Thyroid gland (tissue), 4 donors: ENCODE measurements around the gene TUBB. TPM values are rescaled to one million over a fixed set of nuclear protein-coding genes. Genes with fewer than 3 reads are reported as not detected.

Experiments
- DNase-seq, 2 donors: peaks; one replicate each; pipeline ENCODE4 v3.0.0-alpha.2; 2019
- H3K27ac ChIP-seq, 3 donors: fragments of 200-600 bp; sonication (generic); 1 replicate in 2 of 3; 2 replicates in 1 of 3; pipeline ENCODE4 v1.5.1; 2016 to 2019; ENCODE audit warnings: mild to moderate bottlenecking in 1 of 3, moderate library complexity in 1 of 3
- H3K27me3 ChIP-seq: fragments of 200-600 bp; sonication (generic); one replicate; pipeline ENCODE4 v1.5.1; 2019
- H3K36me3 ChIP-seq, 2 donors: fragments of 200-600 bp; sonication (generic); one replicate each; pipeline ENCODE4 v1.5.1; 2016 to 2019
- H3K4me1 ChIP-seq, 2 donors: fragments of 200-600 bp; sonication (generic); one replicate each; pipeline ENCODE4 v1.5.1; 2017 to 2019
- H3K4me3 ChIP-seq, 3 donors: fragments of 200-600 bp; sonication (generic); replicated peaks in 1 of 3; 1 replicate in 2 of 3; 2 replicates in 1 of 3; pipeline ENCODE4 v1.5.1; 2016; ENCODE audit warnings: mild to moderate bottlenecking in 1 of 3
- H3K9me3 ChIP-seq: fragments of 200-600 bp; sonication (generic); one replicate; pipeline ENCODE4 v1.5.1; 2017
- POLR2A ChIP-seq, 2 donors: fragments of 450-650 bp; IDR thresholded peaks; one replicate each; pipeline ENCODE4 v1.6.1; 2017; ENCODE audit warnings: antibody characterized with exemption in 2 of 2, mild to moderate bottlenecking in 2 of 2, moderate library complexity in 1 of 2
- WGBS, 2 donors: methylation state at CpG; one replicate each; pipeline ENCODE4 v1.1.5; 2017; 5-methylcytosine and 5-hydroxymethylcytosine counted together
- intact Hi-C: fragments of 100-400 bp; cut with DNase I; formaldehyde crosslinking; loops from one replicate; pipeline ENCODE4 v1.15.1; 2023
- total RNA-seq, 4 donors: library from RNA; depleted of rRNA; stranded (reverse); fragments of >200 nt; gene quantifications; one replicate each; pipeline ENCODE4 v1.2.3, GENCODE V29; 2016
- TF ChIP-seq, protein P1 (sequence below), 6 experiments: fragments of 200-600 bp in 3 of 6; fragments of 450-650 bp in 3 of 6; sonication (generic) in 3 of 6; IDR thresholded peaks; one replicate each; pipeline ENCODE4 v1.5.1; 2016 to 2019; ENCODE audit warnings: antibody characterized with exemption in 6 of 6, mild to moderate bottlenecking in 2 of 6, inconsistent platforms in 1 of 6, moderate library complexity in 1 of 6

TUBB gene
- total RNA-seq, 4 donors from 2014 or later, result 162 to 441 (median 269) TPM

DNA sequence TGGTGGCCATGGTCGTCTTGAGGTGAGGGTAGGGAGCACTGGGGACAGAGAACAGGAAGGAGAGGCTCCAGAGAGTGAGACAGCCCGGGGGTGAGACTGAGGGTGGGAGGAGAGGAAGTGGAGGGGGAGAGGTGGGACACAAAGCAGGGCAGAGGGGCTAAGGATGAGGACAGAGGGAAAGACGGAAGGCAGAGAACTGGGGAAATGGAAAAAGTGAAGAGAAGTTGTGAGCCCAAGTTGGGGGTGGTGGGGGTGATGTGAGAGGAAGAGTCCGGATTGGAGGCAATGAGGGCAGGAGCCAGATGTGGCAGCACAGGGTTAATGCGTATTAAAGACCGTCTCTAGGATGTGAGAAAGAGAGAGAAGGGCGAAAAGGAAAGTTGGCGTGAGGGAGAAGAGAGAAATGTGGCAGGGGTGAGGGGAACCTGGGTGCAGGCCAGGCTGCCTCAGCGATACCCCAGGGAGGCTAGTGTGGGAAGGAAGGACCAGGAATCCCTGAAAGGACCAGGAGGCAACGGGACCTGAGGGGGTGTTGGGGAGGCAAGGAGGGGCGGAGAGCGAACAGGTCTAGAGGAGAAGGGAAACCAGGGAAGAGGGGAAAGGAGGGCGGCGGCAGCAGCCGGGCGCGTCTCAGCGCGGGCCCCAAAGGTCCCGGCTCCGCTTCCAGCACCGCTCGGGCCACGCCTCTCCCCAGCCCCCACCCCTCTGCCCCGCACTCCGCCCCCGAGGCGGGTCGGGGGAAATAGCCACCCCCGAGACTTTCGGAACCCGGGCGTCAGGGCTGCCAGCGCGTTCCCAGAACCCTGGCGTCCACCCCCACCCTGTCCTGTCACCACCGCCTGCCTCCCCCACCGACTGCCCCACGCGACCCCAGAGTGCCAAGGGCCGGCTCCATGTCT, 33.9 kb upstream of the TUBB start, which contains the start of gene PPP1R18:
Gene PPP1R18 (minus strand): TSS at position 637 of the 899 bp plus-strand sequence. CDS start 627 bp downstream, at position 10.
- no peaks in the 10 kb centered on the region for H3K36me3 ChIP-seq
- H3K4me3 ChIP-seq, result peak within 1 kb of the TSS; percentile 70 to 84 (median 81)
- 6 to 8% methylated on average over 24 to 26 of the region's 41 CpGs for WGBS, 2 donors
- TF ChIP-seq, protein P1, sequence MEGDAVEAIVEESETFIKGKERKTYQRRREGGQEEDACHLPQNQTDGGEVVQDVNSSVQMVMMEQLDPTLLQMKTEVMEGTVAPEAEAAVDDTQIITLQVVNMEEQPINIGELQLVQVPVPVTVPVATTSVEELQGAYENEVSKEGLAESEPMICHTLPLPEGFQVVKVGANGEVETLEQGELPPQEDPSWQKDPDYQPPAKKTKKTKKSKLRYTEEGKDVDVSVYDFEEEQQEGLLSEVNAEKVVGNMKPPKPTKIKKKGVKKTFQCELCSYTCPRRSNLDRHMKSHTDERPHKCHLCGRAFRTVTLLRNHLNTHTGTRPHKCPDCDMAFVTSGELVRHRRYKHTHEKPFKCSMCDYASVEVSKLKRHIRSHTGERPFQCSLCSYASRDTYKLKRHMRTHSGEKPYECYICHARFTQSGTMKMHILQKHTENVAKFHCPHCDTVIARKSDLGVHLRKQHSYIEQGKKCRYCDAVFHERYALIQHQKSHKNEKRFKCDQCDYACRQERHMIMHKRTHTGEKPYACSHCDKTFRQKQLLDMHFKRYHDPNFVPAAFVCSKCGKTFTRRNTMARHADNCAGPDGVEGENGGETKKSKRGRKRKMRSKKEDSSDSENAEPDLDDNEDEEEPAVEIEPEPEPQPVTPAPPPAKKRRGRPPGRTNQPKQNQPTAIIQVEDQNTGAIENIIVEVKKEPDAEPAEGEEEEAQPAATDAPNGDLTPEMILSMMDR (IDR thresholded peaks at IDR 0.05), result no peak
- peak in 1 of 2 donors; percentile 38 for TF ChIP-seq POLR2A (IDR thresholded peaks at IDR 0.05)
- DNase-seq, result peak; percentile 74 to 76
- H3K27me3 ChIP-seq, result no peaks in the 10 kb centered on the region
- peak within 1 kb of the TSS; percentile 93 to 98 (median 95) for H3K27ac ChIP-seq
- intact Hi-C loops, result no loop called here
- H3K9me3 ChIP-seq, result no peaks in the 10 kb centered on the region
- peaks cover 28 to 56% of the 10 kb centered on the region in 2 donors for H3K4me1 ChIP-seq

DNA sequence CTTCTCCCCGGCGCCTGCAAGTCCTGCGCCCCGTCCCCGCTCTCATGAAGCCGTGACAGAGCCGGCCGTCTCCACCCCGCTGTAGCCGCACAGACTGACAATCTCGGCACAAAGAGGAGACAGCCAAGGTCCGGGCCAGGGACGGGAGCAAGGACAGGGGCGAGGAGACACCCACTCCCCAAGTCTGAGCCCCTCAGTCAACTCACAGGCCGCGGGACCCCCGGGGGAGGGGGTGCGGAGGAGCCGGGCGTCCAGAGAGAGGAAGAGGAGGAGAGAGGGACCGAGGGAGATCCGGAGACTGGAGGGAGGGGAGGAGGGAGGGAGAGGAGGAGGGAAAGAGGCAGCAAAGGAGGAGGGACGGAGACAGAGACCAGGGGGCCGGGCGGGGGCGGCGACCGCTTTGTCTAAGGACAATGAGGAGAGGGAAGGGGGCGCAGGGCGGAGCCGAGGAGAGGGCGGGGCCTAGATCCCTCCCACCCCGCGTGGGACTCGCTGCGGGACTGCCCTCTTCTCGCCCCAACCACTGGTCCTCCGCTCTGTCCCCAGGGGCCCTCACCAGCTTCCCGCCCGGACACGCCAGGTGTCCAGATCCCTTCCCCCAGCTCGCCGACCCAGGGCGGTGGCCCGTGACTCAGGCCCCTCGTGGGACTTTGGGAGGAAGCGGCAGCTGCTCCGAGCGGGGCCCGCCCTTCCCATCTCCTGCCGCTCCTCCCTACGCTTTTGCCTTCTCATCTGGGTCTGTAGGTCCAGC, 33.1 kb upstream of the TUBB start:
- TF ChIP-seq POLR2A (IDR thresholded peaks at IDR 0.05), result peak in 1 of 2 donors; percentile 40
- TF ChIP-seq, protein P1 (IDR thresholded peaks at IDR 0.05), result no peak
- no peaks in the 10 kb centered on the region for H3K36me3 ChIP-seq
- peak overlapping the region; percentile 93 to 98 (median 95) for H3K27ac ChIP-seq
- intact Hi-C loops, result no loop called here
- WGBS, 2 donors, result 0% methylated on average over 22 to 37 of the region's 52 CpGs
- H3K27me3 ChIP-seq, result no peaks in the 10 kb centered on the region
- peak overlapping the region; percentile 70 to 84 (median 81) for H3K4me3 ChIP-seq
- peaks cover 31 to 56% of the 10 kb centered on the region in 2 donors for H3K4me1 ChIP-seq
- no peaks in the 10 kb centered on the region for H3K9me3 ChIP-seq
- peak; percentile 87 for DNase-seq

DNA sequence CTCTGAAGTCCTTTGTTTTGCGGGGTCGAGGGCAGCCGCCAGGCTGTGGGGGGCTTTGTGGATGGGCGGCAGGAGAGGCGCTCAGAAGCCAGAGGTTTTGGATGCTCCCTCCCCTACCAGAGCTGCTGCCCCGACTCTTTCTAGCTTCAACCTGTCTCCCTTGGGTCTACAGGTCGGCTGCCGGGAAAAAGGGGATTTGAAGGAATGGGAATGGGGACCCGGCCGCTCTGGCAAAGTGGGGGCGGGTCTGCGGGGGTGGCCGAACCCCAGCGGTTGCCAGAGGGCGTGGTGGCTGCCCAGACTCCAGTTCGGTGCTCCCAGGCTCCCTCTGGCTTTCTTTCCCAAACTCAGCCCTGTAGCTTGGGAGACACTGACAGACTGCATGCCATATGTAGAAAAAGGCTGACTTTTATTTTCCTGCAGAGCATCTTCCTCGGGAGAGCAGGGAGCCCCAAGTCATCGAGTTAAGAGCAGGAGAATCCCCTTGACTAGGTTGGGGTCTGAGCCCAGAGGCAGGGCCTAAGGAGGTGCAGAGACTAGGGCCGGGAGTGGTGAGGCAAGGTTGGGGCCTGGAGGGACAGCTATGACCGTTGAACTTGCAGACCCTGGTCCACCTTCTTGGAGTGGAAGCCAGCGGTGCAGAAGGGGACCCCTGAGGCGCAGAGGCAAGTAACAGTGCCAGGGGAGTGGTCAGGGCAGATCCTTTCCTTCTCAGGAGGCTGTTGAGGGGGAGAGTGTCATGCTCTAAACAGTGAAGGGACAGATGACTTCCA, 32.3 kb upstream of the TUBB start:
- WGBS, 2 donors, result 20 to 28% methylated on average over 12 to 22 of the region's 22 CpGs
- H3K27ac ChIP-seq, result peak overlapping the region; percentile 93 to 98 (median 95)
- peak overlapping the region; percentile 70 to 84 (median 81) for H3K4me3 ChIP-seq
- H3K9me3 ChIP-seq, result no peaks in the 10 kb centered on the region
- no peaks in the 10 kb centered on the region for H3K27me3 ChIP-seq
- peaks cover 27 to 48% of the 10 kb centered on the region in 2 donors for H3K4me1 ChIP-seq
- no peak for DNase-seq
- no peaks in the 10 kb centered on the region for H3K36me3 ChIP-seq
- intact Hi-C loops, result no loop called here
- TF ChIP-seq POLR2A (IDR thresholded peaks at IDR 0.05), result no peak
- TF ChIP-seq, protein P1 (IDR thresholded peaks at IDR 0.05), result peak in 1 of 6 experiments; percentile 22

DNA sequence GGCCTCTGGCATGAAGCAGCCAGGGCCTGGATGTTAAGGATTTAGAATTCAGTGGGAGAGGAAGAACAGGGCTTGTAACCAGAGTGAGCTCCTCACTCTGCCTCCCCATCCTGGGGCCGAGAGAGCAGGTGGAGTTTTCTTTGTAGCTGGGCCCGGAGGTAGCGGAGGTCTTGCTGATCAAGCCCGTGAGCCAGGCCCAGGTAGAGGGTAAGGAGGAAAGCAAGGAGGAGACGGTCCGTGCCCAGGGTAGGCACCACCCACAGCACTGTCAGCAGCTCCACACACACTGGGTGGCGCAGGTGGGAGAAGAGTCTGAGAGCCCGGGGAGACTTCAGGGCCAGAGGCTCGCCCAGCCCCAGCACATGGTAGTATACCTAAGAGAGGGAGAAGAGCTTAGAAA, 31.6 kb upstream of the TUBB start:
- Histone ChIP-seq H3K4me3 (no peak overlapping the region), H3K27me3 (no peaks in the 10 kb centered on the region), H3K27ac (peak overlapping the region in 2 of 3 donors; percentile 93 to 98), H3K9me3 (no peaks in the 10 kb centered on the region), H3K36me3 (no peaks in the 10 kb centered on the region), H3K4me1 (peaks cover 27 to 41% of the 10 kb centered on the region in 2 donors)
- 86 to 97% methylated on average over 9 of the region's 9 CpGs for WGBS, 2 donors
- TF ChIP-seq, protein P1 (IDR thresholded peaks at IDR 0.05), result no peak
- no peak for TF ChIP-seq POLR2A (IDR thresholded peaks at IDR 0.05)
- intact Hi-C loops, result no loop called here
- no peak for DNase-seq
